HEK293T (cell line): ENCODE results near the gene NT5DC4.

Experiments used
- ARNT ChIP-seq: fragments of 450-650 bp; IDR thresholded peaks from 2 replicates; pipeline ENCODE4 v1.6.1; 2017; ENCODE audit warnings: mild to moderate bottlenecking
- FOXK2 ChIP-seq: fragments of 450-650 bp; IDR thresholded peaks from 2 replicates; pipeline ENCODE4 v1.6.1; 2016; ENCODE audit warnings: mild to moderate bottlenecking
- FOXM1 ChIP-seq: fragments of 450-650 bp; IDR thresholded peaks from 2 replicates; pipeline ENCODE4 v1.6.1; 2017; ENCODE audit warnings: mild to moderate bottlenecking, borderline replicate concordance
- SP1 ChIP-seq: fragments of 450-650 bp; IDR thresholded peaks from 2 replicates; pipeline ENCODE4 v1.6.1; 2017

GRCh38 chr2:112730216-112730615, 9.4 kb downstream of the NT5DC4 start:
- TF ChIP-seq SP1 (no peak), FOXK2 (no peak), FOXM1 (no peak), ARNT (no peak)
